GM12865 (cell line): ENCODE data around the gene EPRS1.

ENCODE experiments used
- DNase-seq: peaks from one replicate; pipeline ENCODE4 v3.0.0; 2010; ENCODE audit warnings: low read depth
- H3K4me3 ChIP-seq: 2 replicates; pipeline ENCODE4 v1.5.1; 2011; ENCODE audit warnings: mild to moderate bottlenecking, low read depth, low read length, control low read depth
- CTCF ChIP-seq: IDR thresholded peaks from 2 replicates; pipeline ENCODE4 v1.5.1; 2011; ENCODE audit warnings: low read length, control low read depth, low read depth, inconsistent platforms; ENCODE audit not compliant: insufficient read depth; ENCODE audit errors: missing control alignments

The EPRS1 gene

GRCh38 chr1:220012259-220012658, 34.0 kb downstream of the EPRS1 start:
- no peak overlapping the region for H3K4me3 ChIP-seq
- no peak for DNase-seq
- no peak for TF ChIP-seq CTCF

- DNase-seq = no peak
- no peak overlapping the region for H3K4me3 ChIP-seq
- no peak for TF ChIP-seq CTCF
Measured at GRCh38 chr1:220011620-220012019, 34.7 kb downstream of the EPRS1 start.

GRCh38 chr1:220007438-220007837, 38.9 kb downstream of the EPRS1 start:
- H3K4me3 ChIP-seq = no peak overlapping the region
- TF ChIP-seq CTCF = no peak
- no peak for DNase-seq

- no peak for TF ChIP-seq CTCF
- H3K4me3 ChIP-seq = no peak overlapping the region
- no peak for DNase-seq
Measured at GRCh38 chr1:220005489-220005888, 40.8 kb downstream of the EPRS1 start.

GRCh38 chr1:220003610-220004299, 42.5 kb downstream of the EPRS1 start:
- H3K4me3 ChIP-seq = no peak overlapping the region
- no peak for DNase-seq
- TF ChIP-seq CTCF = no peak

GRCh38 chr1:220003015-220003414, 43.3 kb downstream of the EPRS1 start:
- no peak for TF ChIP-seq CTCF
- DNase-seq = no peak
- no peak overlapping the region for H3K4me3 ChIP-seq

- no peak for DNase-seq
Measured at GRCh38 chr1:220001095-220001501, 45.2 kb downstream of the EPRS1 start.

More at GRCh38 chr1:220001095-220001501, 45.2 kb downstream of the EPRS1 start:
- no peak for TF ChIP-seq CTCF
- no peak overlapping the region for H3K4me3 ChIP-seq
